Body of pancreas (tissue), 4 donors: ENCODE results near the gene PTPRJ.

Experiments used
- POLR2A ChIP-seq, 3 donors: fragments of 450-650 bp; IDR thresholded peaks; one replicate each; pipeline ENCODE4 v1.6.1; 2016; ENCODE audit warnings: antibody characterized with exemption in 3 of 3, mild to moderate bottlenecking in 2 of 3
- TF ChIP-seq, protein P1 (sequence below), 7 experiments: fragments of 450-650 bp in 4 of 7; fragments of 200-600 bp in 3 of 7; sonication (generic) in 3 of 7; IDR thresholded peaks; one replicate each; pipeline ENCODE4 v1.5.1; 2016 to 2019; ENCODE audit warnings: antibody characterized with exemption in 7 of 7

DNA sequence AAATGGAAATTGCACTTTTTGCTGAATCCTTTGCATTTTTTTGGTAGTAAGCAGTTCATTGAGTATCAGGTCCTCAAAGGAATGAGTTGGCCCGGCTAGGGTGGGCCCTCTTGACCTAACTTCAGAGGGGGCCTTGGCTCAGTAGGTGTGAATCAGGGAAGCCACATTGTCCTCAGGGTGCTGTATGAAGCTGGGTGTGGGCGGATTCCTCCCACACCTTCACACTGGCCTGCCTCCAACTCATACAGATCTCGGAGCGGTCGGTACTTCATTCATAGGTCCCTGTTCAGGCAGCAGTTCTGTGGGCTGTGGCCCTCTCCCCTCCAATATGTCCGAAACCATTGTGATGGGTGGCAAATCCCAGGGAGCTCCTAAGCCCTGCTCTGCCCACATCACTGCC lies 188.9 kb downstream of the PTPRJ start:
- TF ChIP-seq, protein P1, sequence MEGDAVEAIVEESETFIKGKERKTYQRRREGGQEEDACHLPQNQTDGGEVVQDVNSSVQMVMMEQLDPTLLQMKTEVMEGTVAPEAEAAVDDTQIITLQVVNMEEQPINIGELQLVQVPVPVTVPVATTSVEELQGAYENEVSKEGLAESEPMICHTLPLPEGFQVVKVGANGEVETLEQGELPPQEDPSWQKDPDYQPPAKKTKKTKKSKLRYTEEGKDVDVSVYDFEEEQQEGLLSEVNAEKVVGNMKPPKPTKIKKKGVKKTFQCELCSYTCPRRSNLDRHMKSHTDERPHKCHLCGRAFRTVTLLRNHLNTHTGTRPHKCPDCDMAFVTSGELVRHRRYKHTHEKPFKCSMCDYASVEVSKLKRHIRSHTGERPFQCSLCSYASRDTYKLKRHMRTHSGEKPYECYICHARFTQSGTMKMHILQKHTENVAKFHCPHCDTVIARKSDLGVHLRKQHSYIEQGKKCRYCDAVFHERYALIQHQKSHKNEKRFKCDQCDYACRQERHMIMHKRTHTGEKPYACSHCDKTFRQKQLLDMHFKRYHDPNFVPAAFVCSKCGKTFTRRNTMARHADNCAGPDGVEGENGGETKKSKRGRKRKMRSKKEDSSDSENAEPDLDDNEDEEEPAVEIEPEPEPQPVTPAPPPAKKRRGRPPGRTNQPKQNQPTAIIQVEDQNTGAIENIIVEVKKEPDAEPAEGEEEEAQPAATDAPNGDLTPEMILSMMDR (IDR thresholded peaks at IDR 0.05): no peak
- TF ChIP-seq POLR2A (IDR thresholded peaks at IDR 0.05): no peak
